Fibroblast of lung (primary cell): ENCODE measurements around the gene KLHDC7B.

Experiments used
- CTCF ChIP-seq, 2 donors: IDR thresholded peaks in 1 of 2; conservative IDR thresholded peaks in 1 of 2; 1 replicate in 1 of 2; 2 replicates in 1 of 2; pipeline ENCODE4 v1.5.1; 2011 to 2012; ENCODE audit warnings: low read length in 2 of 2, control low read depth in 1 of 2, inconsistent platforms in 1 of 2, low read depth in 1 of 2, mild to moderate bottlenecking in 1 of 2
- EZH2 ChIP-seq: IDR thresholded peaks from 2 replicates; pipeline ENCODE4 v1.5.1; 2012; ENCODE audit warnings: low read length, control low read depth, mild to moderate bottlenecking; ENCODE audit errors: missing control alignments

DNA sequence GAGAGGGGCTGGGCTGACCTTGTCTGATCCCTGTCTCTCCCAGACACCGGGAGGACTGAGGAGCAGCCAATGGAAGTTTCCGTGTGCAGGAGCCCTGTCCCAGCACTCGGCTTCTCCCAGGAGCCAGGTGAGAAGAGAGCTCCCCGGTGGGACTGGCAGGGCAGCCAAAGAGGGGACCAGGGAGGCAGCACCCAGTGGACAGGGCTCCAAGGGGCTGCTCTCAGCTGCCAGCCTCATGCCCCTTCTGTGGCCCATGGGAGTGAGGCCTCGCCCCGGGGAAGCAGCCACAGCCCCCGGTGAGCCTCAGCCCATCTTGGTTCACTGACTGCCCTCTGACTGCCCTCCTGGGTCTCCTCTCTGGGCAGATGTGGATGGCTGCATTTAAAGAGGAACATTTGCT, 27.1 kb upstream of the KLHDC7B start:
- TF ChIP-seq CTCF (conservative IDR thresholded peaks at IDR 0.05 in 1 of 2, IDR thresholded peaks at IDR 0.05 in 1 of 2; ENCODE audit: low read depth in 1 of 2, low read length in 2 of 2) (no peak), EZH2 (no peak)
